CD14-positive monocyte (primary cell): ENCODE results near the gene FOS. TPM values are rescaled to one million over a fixed set of nuclear protein-coding genes. Genes with fewer than 3 reads are reported as not detected.
A peak's percentile ranks its signal among the peaks of the same experiment; 100 is the strongest.

ENCODE experiments used
- DNase-seq, 3 donors: peaks; one replicate each; pipeline ENCODE4 v3.0.0-alpha.2; 2011 to 2022
- H2AFZ ChIP-seq: 2 replicates; pipeline ENCODE4 v1.6.0; 2012; ENCODE audit warnings: mild to moderate bottlenecking, low read depth, low read length, inconsistent platforms; ENCODE audit not compliant: insufficient read depth, poor library complexity, severe bottlenecking
- H3K27ac ChIP-seq, 2 donors: 1 replicate in 1 of 2; 2 replicates in 1 of 2; pipeline ENCODE4 v1.5.1; 2012 to 2013; ENCODE audit warnings: low read length in 2 of 2, control low read depth in 1 of 2, inconsistent platforms in 1 of 2, low read depth in 1 of 2, mild to moderate bottlenecking in 1 of 2
- H3K27me3 ChIP-seq, 2 donors: one replicate each; pipeline versions ENCODE4 v1.6.0 to v1.6.1; 2011 to 2013; ENCODE audit warnings: low read length in 2 of 2; ENCODE audit not compliant: control insufficient read depth in 2 of 2, insufficient read depth in 2 of 2
- H3K36me3 ChIP-seq, 2 donors: replicated peaks in 1 of 2; 1 replicate in 1 of 2; 2 replicates in 1 of 2; pipeline versions ENCODE4 v1.5.1 to v1.6.1; 2012 to 2013; ENCODE audit warnings: low read length in 2 of 2, control low read depth in 1 of 2, inconsistent platforms in 1 of 2, mild to moderate bottlenecking in 1 of 2; ENCODE audit not compliant: insufficient read depth in 2 of 2, control insufficient read depth in 1 of 2
- H3K4me1 ChIP-seq, 2 donors: 1 replicate in 1 of 2; 2 replicates in 1 of 2; pipeline versions ENCODE4 v1.5.1 to v1.6.1; 2012 to 2013; ENCODE audit warnings: low read length in 2 of 2, control low read depth in 1 of 2, inconsistent platforms in 1 of 2, mild to moderate bottlenecking in 1 of 2, moderate library complexity in 1 of 2; ENCODE audit not compliant: insufficient read depth in 2 of 2, control insufficient read depth in 1 of 2
- H3K4me2 ChIP-seq: replicated peaks from 2 replicates; pipeline ENCODE3; 2012; ENCODE audit warnings: low read length, moderate library complexity, mild to moderate bottlenecking; ENCODE audit not compliant: poor library complexity, severe bottlenecking; ENCODE audit errors: extremely low read depth
- H3K4me3 ChIP-seq, 3 experiments: fragments of 200-600 bp in 1 of 3; sonication (generic) in 1 of 3; replicated peaks in 1 of 3; 1 replicate in 2 of 3; 2 replicates in 1 of 3; pipeline ENCODE4 v1.5.1; 2011 to 2013; ENCODE audit warnings: low read length in 3 of 3, mild to moderate bottlenecking in 3 of 3, control low read depth in 2 of 3, low read depth in 2 of 3, inconsistent platforms in 1 of 3, moderate library complexity in 1 of 3
- H3K79me2 ChIP-seq: 2 replicates; pipeline ENCODE4 v1.6.0; 2012; ENCODE audit warnings: mild to moderate bottlenecking, control low read depth, inconsistent platforms, low read length, moderate library complexity; ENCODE audit not compliant: insufficient read depth
- H3K9ac ChIP-seq: 2 replicates; pipeline ENCODE4 v1.6.0; 2017; ENCODE audit warnings: low read length, mild to moderate bottlenecking; ENCODE audit not compliant: insufficient read depth, poor library complexity, severe bottlenecking
- H3K9me3 ChIP-seq, 2 donors: replicated peaks in 1 of 2; 1 replicate in 1 of 2; 2 replicates in 1 of 2; pipeline versions ENCODE4 v1.5.1 to v1.6.1; 2012 to 2013; ENCODE audit warnings: low read length in 2 of 2, control low read depth in 1 of 2; ENCODE audit not compliant: control insufficient read depth in 1 of 2, insufficient read depth in 1 of 2
- H4K20me1 ChIP-seq: 2 replicates; pipeline ENCODE4 v1.6.0; 2012; ENCODE audit warnings: mild to moderate bottlenecking, low read length, control low read depth, moderate library complexity; ENCODE audit not compliant: insufficient read depth
- H3K27ac Mint-ChIP-seq, 7 donors: one replicate each; pipeline ENCODE4 v1.8.0; 2020; ENCODE audit warnings: mild to moderate bottlenecking in 7 of 7, mixed read lengths in 7 of 7, moderate library complexity in 6 of 7, inconsistent platforms in 2 of 7
- H3K27me3 Mint-ChIP-seq, 3 donors: one replicate each; pipeline ENCODE4 v1.8.0; 2021 to 2022; ENCODE audit warnings: low read depth in 3 of 3, mild to moderate bottlenecking in 3 of 3, mixed read lengths in 3 of 3, moderate library complexity in 3 of 3, inconsistent platforms in 1 of 3
- H3K36me3 Mint-ChIP-seq, 2 donors: one replicate each; pipeline ENCODE4 v1.8.0; 2020; ENCODE audit warnings: mixed read lengths in 2 of 2, inconsistent platforms in 1 of 2, mild to moderate bottlenecking in 1 of 2
- H3K4me1 Mint-ChIP-seq: one replicate; pipeline ENCODE4 v1.8.0; 2020; ENCODE audit warnings: mild to moderate bottlenecking, mixed read lengths
- H3K4me3 Mint-ChIP-seq, 2 donors: one replicate each; pipeline ENCODE4 v1.8.0; 2020; ENCODE audit warnings: mild to moderate bottlenecking in 2 of 2, mixed read lengths in 2 of 2, moderate library complexity in 1 of 2
- H3K9me3 Mint-ChIP-seq, 7 donors: one replicate each; pipeline ENCODE4 v1.8.0; 2020 to 2022; ENCODE audit warnings: mixed read lengths in 7 of 7, mild to moderate bottlenecking in 6 of 7, moderate library complexity in 6 of 7, inconsistent platforms in 2 of 7
- CTCF ChIP-seq: fragments of 200-600 bp; IDR thresholded peaks from one replicate; pipeline ENCODE4 v1.8.0; 2022; ENCODE audit warnings: antibody characterized with exemption, mild to moderate bottlenecking
- WGBS: methylation state at CpG from one replicate; pipeline ENCODE4 v1.1.5; 2013; ENCODE audit warnings: missing lambda C conversion rate; ENCODE audit not compliant: insufficient coverage; 5-methylcytosine and 5-hydroxymethylcytosine counted together
- intact Hi-C, 2 donors: fragments of 100-400 bp; cut with micrococcal nuclease; formaldehyde crosslinking; loops; one replicate each; pipeline versions ENCODE4 v1.15.0 to v1.15.1; 2023
- polyA plus RNA-seq, 3 donors: library from polyadenylated mRNA; depleted of rRNA in 1 of 3; unstranded in 2 of 3; stranded (reverse) in 1 of 3; fragments of 300-500 nt in 2 of 3; fragments of >200 nt in 1 of 3; fragmentation: Illumina TruSeq in 2 of 3; gene quantifications; 1 replicate in 2 of 3; 2 replicates in 1 of 3; pipeline ENCODE4 v1.2.3, GENCODE V29; 2012 to 2021

Gene FOS
- polyA plus RNA-seq, 3 donors: 4,403 to 5,159 (median 4,841) TPM

DNA sequence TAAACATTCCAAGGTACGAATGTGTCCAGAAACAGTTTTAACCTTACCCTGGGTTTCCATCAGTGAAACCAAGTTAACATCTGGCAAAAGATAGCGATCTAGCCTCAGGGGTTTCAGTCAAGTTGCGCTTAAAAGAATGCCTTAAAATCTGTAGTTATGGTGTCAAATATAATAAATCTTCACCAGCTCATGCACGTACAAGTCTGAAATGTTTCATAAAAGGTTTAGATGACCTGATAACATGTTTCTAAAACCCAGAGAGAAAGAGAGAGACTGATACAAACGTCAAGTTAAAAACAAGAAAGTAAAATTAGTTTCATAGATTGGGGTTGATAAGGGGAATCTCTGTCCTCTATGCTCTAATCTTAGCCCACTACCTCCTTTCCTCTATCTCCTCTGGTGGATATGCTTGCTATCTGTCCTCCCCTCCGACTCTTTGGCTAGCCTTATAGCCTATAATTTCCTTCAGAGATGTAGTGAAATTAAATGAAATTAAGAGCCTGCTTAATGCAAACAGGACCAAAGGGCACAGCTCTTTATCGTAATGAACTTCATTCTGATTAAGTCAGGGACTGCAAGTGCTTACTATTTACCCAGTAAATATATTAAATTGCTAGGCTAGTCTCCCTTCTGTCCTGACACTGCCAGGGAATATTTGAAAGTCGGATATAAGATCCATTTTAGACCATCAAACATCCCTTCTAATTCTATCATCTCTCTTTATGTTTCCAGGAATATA lies 18.4 kb upstream of the FOS start:
- H4K20me1 ChIP-seq: no peaks in the 10 kb centered on the region
- H3K4me3 ChIP-seq: peak overlapping the region in 1 of 3 experiments; percentile 59
- no peaks in the 10 kb centered on the region for H3K36me3 ChIP-seq
- no peak for TF ChIP-seq CTCF
- intact Hi-C loops: no loop called here
- Mint-ChIP-seq H3K27me3 (peaks cover 0 to 2% (median 1%) of the 10 kb centered on the region in 3 donors), H3K4me1 (peaks cover 44% of the 10 kb centered on the region), H3K9me3 (peaks cover 0 to 3% (median 0%) of the 10 kb centered on the region in 7 donors), H3K36me3 (peaks cover 2 to 8% of the 10 kb centered on the region in 2 donors), H3K27ac (peak overlapping the region; percentile 82 to 100 (median 100)), H3K4me3 (peak overlapping the region in 1 of 2 donors; percentile 42)
- no peaks in the 10 kb centered on the region for H3K27me3 ChIP-seq
- H2AFZ ChIP-seq: no peak overlapping the region
- WGBS: 100% methylated on average over 1 of the region's 8 CpGs
- peak overlapping the region; percentile 56 for H3K4me2 ChIP-seq
- no peaks in the 10 kb centered on the region for H3K79me2 ChIP-seq
- peaks cover 30 to 44% of the 10 kb centered on the region in 2 donors for H3K4me1 ChIP-seq
- peak overlapping the region in 1 of 2 donors; percentile 100 for H3K27ac ChIP-seq
- peak overlapping the region; percentile 92 for H3K9ac ChIP-seq
- no peaks in the 10 kb centered on the region for H3K9me3 ChIP-seq
- no peak for DNase-seq

- peaks cover 2 to 6% of the 10 kb centered on the region in 2 donors for H3K36me3 Mint-ChIP-seq
- DNase-seq: peak; percentile 53 to 76 (median 72)
- 93% methylated on average over 3 of the region's 5 CpGs for WGBS
- no peak overlapping the region for H3K9ac ChIP-seq
- H3K27ac ChIP-seq: peak overlapping the region in 1 of 2 donors; percentile 61
- no peaks in the 10 kb centered on the region for H3K79me2 ChIP-seq
- no peaks in the 10 kb centered on the region for H3K9me3 ChIP-seq
- peaks cover 30 to 43% of the 10 kb centered on the region in 2 donors for H3K4me1 ChIP-seq
- H3K27me3 ChIP-seq: no peaks in the 10 kb centered on the region
- no peaks in the 10 kb centered on the region for H4K20me1 ChIP-seq
- no peak overlapping the region for H3K4me3 Mint-ChIP-seq
- peak overlapping the region; percentile 72 to 100 (median 88) for H3K27ac Mint-ChIP-seq
- no peaks in the 10 kb centered on the region for H3K36me3 ChIP-seq
- no peak for TF ChIP-seq CTCF
- no peak overlapping the region for H3K4me2 ChIP-seq
- H3K4me1 Mint-ChIP-seq: peaks cover 44% of the 10 kb centered on the region
- no peak overlapping the region for H3K4me3 ChIP-seq
- peaks cover 0 to 3% (median 0%) of the 10 kb centered on the region in 7 donors for H3K9me3 Mint-ChIP-seq
- intact Hi-C loops: no loop called here
- H3K27me3 Mint-ChIP-seq: peaks cover 0 to 2% (median 1%) of the 10 kb centered on the region in 3 donors
- no peak overlapping the region for H2AFZ ChIP-seq
Observed at GRCh38 chr14:75261820-75262219, 16.8 kb upstream of the FOS start.
